ENCODE measurements around the gene CPZ.
"Not testable (repeated sequence)": the region's sequence is repeated elsewhere in the genome, so short reads cannot be mapped to it uniquely, and the experiment has no call there.

The CPZ gene

GRCh38 chr4:8630240-8630905 lies 37.8 kb downstream of the CPZ start:
- not testable (repeated sequence) for H3K27ac ChIP-seq; DNase-seq (ENCODE audit: low read depth, low spot score)

GRCh38 chr4:8631896-8632295 lies 39.3 kb downstream of the CPZ start:
- not testable (repeated sequence) for DNase-seq (ENCODE audit: low read depth, low spot score); H3K27ac ChIP-seq

- DNase-seq (ENCODE audit: low read depth, low spot score); H3K27ac ChIP-seq: not testable (repeated sequence)
Observed at GRCh38 chr4:8634773-8635172, 42.2 kb downstream of the CPZ start.

- not testable (repeated sequence) for H3K27ac ChIP-seq; DNase-seq (ENCODE audit: low read depth, low spot score)
Observed at GRCh38 chr4:8635897-8636554, 43.5 kb downstream of the CPZ start.

GRCh38 chr4:8637456-8637984 lies 45.0 kb downstream of the CPZ start:
- no peak for DNase-seq (ENCODE audit: low read depth, low spot score)
- H3K27ac ChIP-seq = no peak overlapping the region

- no peak for DNase-seq (ENCODE audit: low read depth, low spot score)
- H3K27ac ChIP-seq = no peak overlapping the region
Observed at GRCh38 chr4:8639021-8639420, 46.5 kb downstream of the CPZ start.

- DNase-seq (ENCODE audit: low read depth, low spot score) = no peak
- no peak overlapping the region for H3K27ac ChIP-seq
Observed at GRCh38 chr4:8639777-8640720, 47.5 kb downstream of the CPZ start.

- H3K27ac ChIP-seq = no peak overlapping the region
- no peak for DNase-seq (ENCODE audit: low read depth, low spot score)
Observed at GRCh38 chr4:8640816-8641215, 48.3 kb downstream of the CPZ start.

GRCh38 chr4:8641256-8641655 lies 48.7 kb downstream of the CPZ start:
- H3K27ac ChIP-seq = no peak overlapping the region
- no peak for DNase-seq (ENCODE audit: low read depth, low spot score)

GRCh38 chr4:8641931-8642650 lies 49.5 kb downstream of the CPZ start:
- DNase-seq (ENCODE audit: low read depth, low spot score) = no peak
- no peak overlapping the region for H3K27ac ChIP-seq

GRCh38 chr4:8642651-8643321 lies 50.2 kb downstream of the CPZ start:
- no peak overlapping the region for H3K27ac ChIP-seq

GRCh38 chr4:8643441-8643840 lies 50.9 kb downstream of the CPZ start:
- no peak overlapping the region for H3K27ac ChIP-seq
- no peak for DNase-seq (ENCODE audit: low read depth, low spot score)

More at GRCh38 chr4:8642651-8643321, 50.2 kb downstream of the CPZ start:
- DNase-seq (ENCODE audit: low read depth, low spot score) = no peak

GRCh38 chr4:8643986-8644385 lies 51.4 kb downstream of the CPZ start:
- H3K27ac ChIP-seq = no peak overlapping the region
- no peak for DNase-seq (ENCODE audit: low read depth, low spot score)

- no peak for DNase-seq (ENCODE audit: low read depth, low spot score)
- no peak overlapping the region for H3K27ac ChIP-seq
Observed at GRCh38 chr4:8644461-8644891, 51.9 kb downstream of the CPZ start.

- no peak for DNase-seq (ENCODE audit: low read depth, low spot score)
- H3K27ac ChIP-seq = no peak overlapping the region
Observed at GRCh38 chr4:8644966-8645752, 52.6 kb downstream of the CPZ start.

GRCh38 chr4:8645753-8646124 lies 53.2 kb downstream of the CPZ start:
- no peak overlapping the region for H3K27ac ChIP-seq
- no peak for DNase-seq (ENCODE audit: low read depth, low spot score)

- no peak for DNase-seq (ENCODE audit: low read depth, low spot score)
- H3K27ac ChIP-seq = no peak overlapping the region
Observed at GRCh38 chr4:8646296-8647093, 53.9 kb downstream of the CPZ start.

- DNase-seq (ENCODE audit: low read depth, low spot score) = no peak
- H3K27ac ChIP-seq = no peak overlapping the region
Observed at GRCh38 chr4:8647094-8647570, 54.6 kb downstream of the CPZ start.
